Transverse colon (tissue), 4 donors: Measurements from ENCODE around the gene PJVK. TPM values are rescaled to one million over a fixed set of nuclear protein-coding genes. Genes with fewer than 3 reads are reported as not detected.

ENCODE experiments used
- DNase-seq: peaks from one replicate; pipeline ENCODE4 v3.0.0-alpha.2; 2019
- H3K27ac ChIP-seq, 4 donors: fragments of 200-600 bp; sonication (generic); 2 replicates each; pipeline ENCODE4 v1.5.1; 2016 to 2018; ENCODE audit warnings: inconsistent platforms in 4 of 4
- H3K27me3 ChIP-seq: fragments of 200-600 bp; sonication (generic); 2 replicates; pipeline ENCODE4 v1.5.1; 2017; ENCODE audit warnings: inconsistent platforms
- H3K36me3 ChIP-seq, 4 donors: fragments of 200-600 bp; sonication (generic); 2 replicates each; pipeline ENCODE4 v1.5.1; 2017 to 2019; ENCODE audit warnings: inconsistent platforms in 4 of 4
- H3K4me1 ChIP-seq, 4 donors: fragments of 200-600 bp; sonication (generic); 2 replicates each; pipeline ENCODE4 v1.5.1; 2017 to 2020; ENCODE audit warnings: inconsistent platforms in 4 of 4
- H3K4me3 ChIP-seq, 4 donors: fragments of 200-600 bp; sonication (generic); 1 replicate in 1 of 4; 2 replicates in 3 of 4; pipeline versions ENCODE4 v1.5.1 to v1.6.1; 2017 to 2019; ENCODE audit warnings: inconsistent platforms in 4 of 4
- H3K9me3 ChIP-seq, 2 donors: fragments of 200-600 bp; sonication (generic); 2 replicates each; pipeline ENCODE4 v1.5.1; 2017 to 2019; ENCODE audit warnings: inconsistent platforms in 2 of 2
- EP300 ChIP-seq: sonication (generic); formaldehyde crosslinking; IDR thresholded peaks from one replicate; pipeline ENCODE4 v1.6.1; 2017; ENCODE audit warnings: antibody characterized with exemption, low read depth
- POLR2A ChIP-seq: fragments of 450-650 bp; IDR thresholded peaks from one replicate; pipeline ENCODE4 v1.6.1; 2016; ENCODE audit warnings: antibody characterized with exemption, mild to moderate bottlenecking, moderate library complexity
- POLR2AphosphoS5 ChIP-seq, 3 donors: sonication (generic); formaldehyde crosslinking; IDR thresholded peaks; one replicate each; pipeline ENCODE4 v1.6.1; 2016; ENCODE audit warnings: antibody characterized with exemption in 3 of 3
- WGBS, 2 donors: methylation state at CpG; one replicate each; pipeline ENCODE4 v1.1.5; 2018; ENCODE audit warnings: low coverage in 1 of 2; 5-methylcytosine and 5-hydroxymethylcytosine counted together
- in situ Hi-C, 4 donors: fragments of 200-750 bp; cut with MboI; loops; one replicate each; pipeline versions ENCODE4 v1.15.0 to v1.15.1; 2017; ENCODE audit warnings: low sequenced_read_pairs in 3 of 4, low pct_ligation_motif_present in 1 of 4, low pct_unique_long_range_greater_than_20kb in 1 of 4
- intact Hi-C: fragments of 100-400 bp; cut with DNase I; formaldehyde crosslinking; loops from one replicate; pipeline ENCODE4 v1.15.1; 2023; ENCODE audit warnings: low total_unique reads
- total RNA-seq, 4 donors: library from RNA; depleted of rRNA; stranded (reverse); fragments of >200 nt; gene quantifications; one replicate each; pipeline ENCODE4 v1.1.0, GENCODE V29; 2016
- TF ChIP-seq, protein P1 (sequence below), 5 experiments: fragments of 200-600 bp in 3 of 5; fragments of 450-650 bp in 2 of 5; sonication (generic) in 3 of 5; IDR thresholded peaks; 1 replicate in 2 of 5; 2 replicates in 3 of 5; pipeline ENCODE4 v1.5.1; 2016 to 2017; ENCODE audit warnings: antibody characterized with exemption in 5 of 5, inconsistent platforms in 3 of 5, mild to moderate bottlenecking in 2 of 5, moderate library complexity in 1 of 5

Gene PJVK
- total RNA-seq, 4 donors from 2014 or later: 1.6 to 3.2 TPM; not detected in 2

- 17 to 21% methylated on average over 14 to 21 of the region's 21 CpGs for WGBS, 2 donors
- H3K9me3 ChIP-seq: no peaks in the 10 kb centered on the region
- H3K4me3 ChIP-seq: peak overlapping the region in 3 of 4 donors; percentile 56 to 78 (median 66)
- no peaks in the 10 kb centered on the region for H3K36me3 ChIP-seq
- H3K27ac ChIP-seq: peak overlapping the region; percentile 85 to 94 (median 92)
- TF ChIP-seq, protein P1, sequence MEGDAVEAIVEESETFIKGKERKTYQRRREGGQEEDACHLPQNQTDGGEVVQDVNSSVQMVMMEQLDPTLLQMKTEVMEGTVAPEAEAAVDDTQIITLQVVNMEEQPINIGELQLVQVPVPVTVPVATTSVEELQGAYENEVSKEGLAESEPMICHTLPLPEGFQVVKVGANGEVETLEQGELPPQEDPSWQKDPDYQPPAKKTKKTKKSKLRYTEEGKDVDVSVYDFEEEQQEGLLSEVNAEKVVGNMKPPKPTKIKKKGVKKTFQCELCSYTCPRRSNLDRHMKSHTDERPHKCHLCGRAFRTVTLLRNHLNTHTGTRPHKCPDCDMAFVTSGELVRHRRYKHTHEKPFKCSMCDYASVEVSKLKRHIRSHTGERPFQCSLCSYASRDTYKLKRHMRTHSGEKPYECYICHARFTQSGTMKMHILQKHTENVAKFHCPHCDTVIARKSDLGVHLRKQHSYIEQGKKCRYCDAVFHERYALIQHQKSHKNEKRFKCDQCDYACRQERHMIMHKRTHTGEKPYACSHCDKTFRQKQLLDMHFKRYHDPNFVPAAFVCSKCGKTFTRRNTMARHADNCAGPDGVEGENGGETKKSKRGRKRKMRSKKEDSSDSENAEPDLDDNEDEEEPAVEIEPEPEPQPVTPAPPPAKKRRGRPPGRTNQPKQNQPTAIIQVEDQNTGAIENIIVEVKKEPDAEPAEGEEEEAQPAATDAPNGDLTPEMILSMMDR (IDR thresholded peaks at IDR 0.05): peak; percentile 77 to 87 (median 83)
- peak; percentile 20 to 55 (median 55) for TF ChIP-seq POLR2AphosphoS5 (IDR thresholded peaks at IDR 0.05)
- no peak for TF ChIP-seq EP300
- H3K27me3 ChIP-seq: no peaks in the 10 kb centered on the region
- H3K4me1 ChIP-seq: peaks cover 4 to 33% (median 7%) of the 10 kb centered on the region in 4 donors
- DNase-seq: peak; percentile 90
- in situ Hi-C loops: loop anchor here (25.0 kb wide), 2 partner anchors 277 to 302 kb away; partner anchors contain the start of gene RBM45 (in 2 of the 4)
- intact Hi-C loops: no loop called here
Measured at GRCh38 chr2:178414266-178415247, 36.6 kb upstream of the PJVK start.

- H3K4me3 ChIP-seq: no peak overlapping the region
- intact Hi-C loops (no loop called here), in situ Hi-C loops (loop anchor here (25.0 kb wide), 2 partner anchors 279 to 304 kb away; partner anchors contain the start of gene RBM45 (in 2 of the 4))
- no peaks in the 10 kb centered on the region for H3K27me3 ChIP-seq
- TF ChIP-seq EP300 (no peak), POLR2A (no peak), POLR2AphosphoS5 (IDR thresholded peaks at IDR 0.05) (no peak)
- TF ChIP-seq, protein P1 (IDR thresholded peaks at IDR 0.05): no peak
- H3K36me3 ChIP-seq: no peaks in the 10 kb centered on the region
- H3K27ac ChIP-seq: no peak overlapping the region
- no peak for DNase-seq
- no peaks in the 10 kb centered on the region for H3K9me3 ChIP-seq
- peaks cover 4 to 33% (median 7%) of the 10 kb centered on the region in 4 donors for H3K4me1 ChIP-seq
Measured at GRCh38 chr2:178415979-178416378, 35.2 kb upstream of the PJVK start.

DNA sequence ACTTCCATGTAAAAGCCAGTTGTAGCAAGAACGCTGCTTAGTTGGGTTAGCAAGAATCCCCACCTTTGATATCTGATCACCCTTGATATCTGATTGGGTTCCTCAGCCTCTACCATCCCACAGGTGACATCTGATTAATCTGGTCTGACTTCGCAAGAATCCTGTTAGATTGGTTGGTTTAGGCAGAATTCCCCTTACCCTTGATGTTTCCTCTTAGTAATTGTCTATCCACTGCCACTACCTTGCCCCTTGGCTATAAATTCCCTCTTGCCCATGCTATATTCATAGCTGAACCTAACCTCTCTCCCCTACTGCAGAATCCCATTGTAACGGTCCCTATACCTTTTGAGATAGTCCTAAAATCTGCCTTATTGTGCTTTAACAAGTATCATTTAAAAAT lies 33.3 kb upstream of the PJVK start:
- peaks cover 4 to 33% (median 7%) of the 10 kb centered on the region in 4 donors for H3K4me1 ChIP-seq
- no peak for DNase-seq
- no peaks in the 10 kb centered on the region for H3K36me3 ChIP-seq
- no peaks in the 10 kb centered on the region for H3K27me3 ChIP-seq
- no peak overlapping the region for H3K27ac ChIP-seq
- intact Hi-C loops (no loop called here), in situ Hi-C loops (loop anchor here (25.0 kb wide), 2 partner anchors 281 to 306 kb away; partner anchors contain the start of gene RBM45 (in 2 of the 4))
- no peak for TF ChIP-seq POLR2A
- TF ChIP-seq POLR2AphosphoS5 (IDR thresholded peaks at IDR 0.05): no peak
- no peak for TF ChIP-seq EP300
- TF ChIP-seq, protein P1 (IDR thresholded peaks at IDR 0.05): no peak
- 91 to 92% methylated on average over 1 to 3 of the region's 3 CpGs for WGBS, 2 donors
- no peaks in the 10 kb centered on the region for H3K9me3 ChIP-seq
- H3K4me3 ChIP-seq: no peak overlapping the region

DNA sequence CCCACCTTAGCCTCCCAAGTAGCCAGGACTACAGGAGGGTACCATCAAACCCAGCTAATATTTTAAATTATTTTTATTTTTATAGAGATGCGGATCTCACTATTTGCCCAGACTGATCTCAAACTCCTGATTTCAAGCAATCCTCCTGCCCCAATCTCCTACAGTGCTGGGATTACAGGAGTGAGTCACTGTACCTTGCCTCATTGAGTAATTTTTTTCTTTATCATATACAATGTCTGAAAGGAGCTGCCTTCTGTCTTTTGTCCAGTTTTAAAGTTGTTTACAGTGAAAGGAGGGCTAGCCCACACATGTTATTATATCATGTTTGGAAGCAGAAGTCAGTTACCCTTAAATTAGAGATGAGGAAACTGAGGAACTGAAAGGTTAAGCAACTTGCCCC lies 32.8 kb upstream of the PJVK start:
- in situ Hi-C loops: loop anchor here (25.0 kb wide), 2 partner anchors 281 to 306 kb away; partner anchors contain the start of gene RBM45 (in 2 of the 4)
- H3K9me3 ChIP-seq: no peaks in the 10 kb centered on the region

More for the DNA sequence above, 32.8 kb upstream of the PJVK start:
- WGBS, 2 donors: 91% methylated on average over 1 of the region's 1 CpG; no CpG with 5 or more reads in 1 of the 2 donors
- TF ChIP-seq, protein P1 (IDR thresholded peaks at IDR 0.05): no peak
- TF ChIP-seq EP300: no peak
- H3K4me1 ChIP-seq: peaks cover under 1 to 28% (median 4%) of the 10 kb centered on the region in 4 donors
- H3K27me3 ChIP-seq: no peaks in the 10 kb centered on the region
- no peaks in the 10 kb centered on the region for H3K36me3 ChIP-seq
- DNase-seq: no peak
- intact Hi-C loops: no loop called here
- no peak overlapping the region for H3K27ac ChIP-seq
- H3K4me3 ChIP-seq: no peak overlapping the region
